ENCODE data around the gene ATP8B3.

- TF ChIP-seq EP300 (IDR thresholded peaks at IDR 0.05; ENCODE audit: borderline replicate concordance in 1 of 2, control insufficient read depth in 1 of 2, low read depth in 2 of 2, low read length in 2 of 2) (no peak), SRF (IDR thresholded peaks at IDR 0.05; ENCODE audit: low read depth in 2 of 2, low read length in 2 of 2) (no peak), MAX (IDR thresholded peaks at IDR 0.05; ENCODE audit: low read depth, low read length) (no peak), YY1 (IDR thresholded peaks at IDR 0.05; ENCODE audit: low read depth, low read length) (no peak), CTCF (IDR thresholded peaks at IDR 0.05 in 2 of 3, conservative IDR thresholded peaks at IDR 0.05 in 1 of 3; ENCODE audit: control insufficient read depth in 2 of 3, extremely low read depth in 1 of 3, insufficient read depth in 1 of 3, low read depth in 3 of 3, low read length in 3 of 3) (no peak), FOXK2 (IDR thresholded peaks at IDR 0.05) (no peak), TAF1 (IDR thresholded peaks at IDR 0.05; ENCODE audit: borderline replicate concordance, low read depth, low read length) (no peak), RELA (IDR thresholded peaks at IDR 0.05; ENCODE audit: borderline replicate concordance, partially characterized antibody) (no peak), HDGF (IDR thresholded peaks at IDR 0.05) (no peak), POLR2A (IDR thresholded peaks at IDR 0.05; ENCODE audit: low read depth, low read length) (no peak)
- TF ChIP-seq, protein P1, sequence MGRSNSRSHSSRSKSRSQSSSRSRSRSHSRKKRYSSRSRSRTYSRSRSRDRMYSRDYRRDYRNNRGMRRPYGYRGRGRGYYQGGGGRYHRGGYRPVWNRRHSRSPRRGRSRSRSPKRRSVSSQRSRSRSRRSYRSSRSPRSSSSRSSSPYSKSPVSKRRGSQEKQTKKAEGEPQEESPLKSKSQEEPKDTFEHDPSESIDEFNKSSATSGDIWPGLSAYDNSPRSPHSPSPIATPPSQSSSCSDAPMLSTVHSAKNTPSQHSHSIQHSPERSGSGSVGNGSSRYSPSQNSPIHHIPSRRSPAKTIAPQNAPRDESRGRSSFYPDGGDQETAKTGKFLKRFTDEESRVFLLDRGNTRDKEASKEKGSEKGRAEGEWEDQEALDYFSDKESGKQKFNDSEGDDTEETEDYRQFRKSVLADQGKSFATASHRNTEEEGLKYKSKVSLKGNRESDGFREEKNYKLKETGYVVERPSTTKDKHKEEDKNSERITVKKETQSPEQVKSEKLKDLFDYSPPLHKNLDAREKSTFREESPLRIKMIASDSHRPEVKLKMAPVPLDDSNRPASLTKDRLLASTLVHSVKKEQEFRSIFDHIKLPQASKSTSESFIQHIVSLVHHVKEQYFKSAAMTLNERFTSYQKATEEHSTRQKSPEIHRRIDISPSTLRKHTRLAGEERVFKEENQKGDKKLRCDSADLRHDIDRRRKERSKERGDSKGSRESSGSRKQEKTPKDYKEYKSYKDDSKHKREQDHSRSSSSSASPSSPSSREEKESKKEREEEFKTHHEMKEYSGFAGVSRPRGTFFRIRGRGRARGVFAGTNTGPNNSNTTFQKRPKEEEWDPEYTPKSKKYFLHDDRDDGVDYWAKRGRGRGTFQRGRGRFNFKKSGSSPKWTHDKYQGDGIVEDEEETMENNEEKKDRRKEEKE (IDR thresholded peaks at IDR 0.05), result no peak
- TF ChIP-seq, protein P2, sequence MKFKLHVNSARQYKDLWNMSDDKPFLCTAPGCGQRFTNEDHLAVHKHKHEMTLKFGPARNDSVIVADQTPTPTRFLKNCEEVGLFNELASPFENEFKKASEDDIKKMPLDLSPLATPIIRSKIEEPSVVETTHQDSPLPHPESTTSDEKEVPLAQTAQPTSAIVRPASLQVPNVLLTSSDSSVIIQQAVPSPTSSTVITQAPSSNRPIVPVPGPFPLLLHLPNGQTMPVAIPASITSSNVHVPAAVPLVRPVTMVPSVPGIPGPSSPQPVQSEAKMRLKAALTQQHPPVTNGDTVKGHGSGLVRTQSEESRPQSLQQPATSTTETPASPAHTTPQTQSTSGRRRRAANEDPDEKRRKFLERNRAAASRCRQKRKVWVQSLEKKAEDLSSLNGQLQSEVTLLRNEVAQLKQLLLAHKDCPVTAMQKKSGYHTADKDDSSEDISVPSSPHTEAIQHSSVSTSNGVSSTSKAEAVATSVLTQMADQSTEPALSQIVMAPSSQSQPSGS (IDR thresholded peaks at IDR 0.05; ENCODE audit: low read length), result no peak
Measured at GRCh38 chr19:1787116-1787515, 25.0 kb downstream of the ATP8B3 start.

All from GM12878 (cell line).